Liver (tissue), 9 donors: ENCODE data around the gene COPS9. TPM values are rescaled to one million over a fixed set of nuclear protein-coding genes. Genes with fewer than 3 reads are reported as not detected.
A peak's percentile ranks its signal among the peaks of the same experiment; 100 is the strongest.

Experiments
- DNase-seq: peaks from one replicate; pipeline ENCODE4 v3.0.0-alpha.2; 2017; ENCODE audit warnings: low spot score
- H3K27ac ChIP-seq, 2 donors: one replicate each; pipeline ENCODE4 v1.7.0; 2013; ENCODE audit warnings: inconsistent platforms in 2 of 2, low read length in 2 of 2, control low read depth in 1 of 2, low read depth in 1 of 2, mild to moderate bottlenecking in 1 of 2
- H3K27me3 ChIP-seq, 4 donors: one replicate each; pipeline versions ENCODE4 v1.6.1 to v1.7.0; 2013; ENCODE audit warnings: low read length in 3 of 4, inconsistent platforms in 1 of 4, mild to moderate bottlenecking in 1 of 4, moderate library complexity in 1 of 4; ENCODE audit not compliant: control insufficient read depth in 4 of 4, insufficient read depth in 4 of 4
- H3K36me3 ChIP-seq, 4 donors: one replicate each; pipeline versions ENCODE4 v1.6.1 to v1.7.0; 2013; ENCODE audit warnings: low read length in 3 of 4, mild to moderate bottlenecking in 3 of 4, low read depth in 1 of 4, moderate library complexity in 1 of 4; ENCODE audit not compliant: control insufficient read depth in 4 of 4, insufficient read depth in 3 of 4
- H3K4me1 ChIP-seq, 4 donors: one replicate each; pipeline versions ENCODE4 v1.6.1 to v1.7.0; 2013; ENCODE audit warnings: low read length in 3 of 4, mild to moderate bottlenecking in 3 of 4, moderate library complexity in 1 of 4; ENCODE audit not compliant: control insufficient read depth in 4 of 4, insufficient read depth in 4 of 4
- H3K4me3 ChIP-seq, 3 donors: one replicate each; pipeline versions ENCODE4 v1.6.1 to v1.7.0; 2013; ENCODE audit warnings: low read length in 3 of 3, control low read depth in 1 of 3, low read depth in 1 of 3, mild to moderate bottlenecking in 1 of 3
- H3K9ac ChIP-seq, 2 donors: one replicate each; pipeline ENCODE4 v1.7.0; 2013; ENCODE audit warnings: low read length in 2 of 2, mild to moderate bottlenecking in 2 of 2, moderate library complexity in 2 of 2, control low read depth in 1 of 2, low read depth in 1 of 2
- H3K9me3 ChIP-seq, 4 donors: one replicate each; pipeline versions ENCODE4 v1.6.1 to v1.7.0; 2013; ENCODE audit warnings: low read length in 3 of 4; ENCODE audit not compliant: control insufficient read depth in 4 of 4
- EGR1 ChIP-seq, 2 donors: IDR thresholded peaks; 2 replicates each; pipeline ENCODE4 v1.6.1; 2016 to 2018; ENCODE audit warnings: antibody characterized with exemption in 2 of 2, low read depth in 2 of 2
- FOXA1 ChIP-seq: IDR thresholded peaks from 2 replicates; pipeline ENCODE4 v1.6.1; 2016; ENCODE audit warnings: antibody characterized with exemption
- FOXA2 ChIP-seq: IDR thresholded peaks from 2 replicates; pipeline ENCODE4 v1.6.1; 2016; ENCODE audit warnings: antibody characterized with exemption
- HNF4A ChIP-seq, 2 donors: conservative IDR thresholded peaks; 2 replicates each; pipeline ENCODE4 v1.6.1; 2016; ENCODE audit warnings: antibody characterized with exemption in 2 of 2, mild to moderate bottlenecking in 2 of 2
- JUND ChIP-seq, 2 donors: IDR thresholded peaks; 2 replicates each; pipeline ENCODE4 v1.6.1; 2016; ENCODE audit warnings: antibody characterized with exemption in 2 of 2
- RAD21 ChIP-seq, 2 donors: IDR thresholded peaks; 2 replicates each; pipeline ENCODE4 v1.6.1; 2016; ENCODE audit warnings: antibody characterized with exemption in 2 of 2, mild to moderate bottlenecking in 2 of 2
- RXRA ChIP-seq, 2 donors: IDR thresholded peaks; 2 replicates each; pipeline ENCODE4 v1.6.1; 2017 to 2018; ENCODE audit warnings: antibody characterized with exemption in 2 of 2, mild to moderate bottlenecking in 1 of 2
- SP1 ChIP-seq: IDR thresholded peaks from 2 replicates; pipeline ENCODE4 v1.6.1; 2018; ENCODE audit warnings: antibody characterized with exemption, mild to moderate bottlenecking
- TAF1 ChIP-seq: conservative IDR thresholded peaks from 2 replicates; pipeline ENCODE4 v1.6.1; 2016; ENCODE audit warnings: antibody characterized with exemption, mild to moderate bottlenecking
- WGBS: extraction: QIAGEN DNeasy Blood & Tissue Kit; methylation state at CpG from one replicate; pipeline ENCODE4 v1.1.7; 2013; 5-methylcytosine and 5-hydroxymethylcytosine counted together
- polyA plus RNA-seq, 2 donors: library from polyadenylated mRNA; stranded (reverse) in 1 of 2; unstranded in 1 of 2; fragments of 200-250 nt in 1 of 2; fragments of >200 nt in 1 of 2; fragmentation: Nextera tagmentation in 1 of 2; extraction: Ambion mirVana in 1 of 2; gene quantifications; one replicate each; pipeline versions ENCODE4 v1.2.1 to v1.2.3, GENCODE V29; 2013 to 2015
- total RNA-seq, 2 donors: library from RNA; depleted of rRNA; stranded (reverse); fragments of >200 nt; gene quantifications; one replicate each; pipeline ENCODE4 v1.2.3, GENCODE V29; 2014
- TF ChIP-seq, protein P1 (sequence below): IDR thresholded peaks from 2 replicates; pipeline ENCODE4 v1.6.1; 2016; ENCODE audit warnings: antibody characterized with exemption, mild to moderate bottlenecking
- TF ChIP-seq, protein P2 (sequence below): IDR thresholded peaks from 2 replicates; pipeline ENCODE4 v1.6.1; 2016; ENCODE audit warnings: antibody characterized with exemption
- TF ChIP-seq, protein P3 (sequence below): fragments of 150-350 bp; IDR thresholded peaks from 2 replicates; pipeline ENCODE4 v1.5.1; 2017; ENCODE audit warnings: improper control_type of control experiment, low read depth, low read length; ENCODE audit not compliant: missing input control
- TF ChIP-seq, protein P4 (sequence below): IDR thresholded peaks from 2 replicates; pipeline ENCODE4 v1.6.1; 2016; ENCODE audit warnings: antibody characterized with exemption
- donor health status: healthy.
- donor health status: healthy.
- donor health status: healthy.
- donor health status: healthy.
- donor health status: healthy.

The COPS9 gene
- total and polyA plus RNA-seq, 4 donors: 12.9 to 138 (median 79.6) TPM

DNA sequence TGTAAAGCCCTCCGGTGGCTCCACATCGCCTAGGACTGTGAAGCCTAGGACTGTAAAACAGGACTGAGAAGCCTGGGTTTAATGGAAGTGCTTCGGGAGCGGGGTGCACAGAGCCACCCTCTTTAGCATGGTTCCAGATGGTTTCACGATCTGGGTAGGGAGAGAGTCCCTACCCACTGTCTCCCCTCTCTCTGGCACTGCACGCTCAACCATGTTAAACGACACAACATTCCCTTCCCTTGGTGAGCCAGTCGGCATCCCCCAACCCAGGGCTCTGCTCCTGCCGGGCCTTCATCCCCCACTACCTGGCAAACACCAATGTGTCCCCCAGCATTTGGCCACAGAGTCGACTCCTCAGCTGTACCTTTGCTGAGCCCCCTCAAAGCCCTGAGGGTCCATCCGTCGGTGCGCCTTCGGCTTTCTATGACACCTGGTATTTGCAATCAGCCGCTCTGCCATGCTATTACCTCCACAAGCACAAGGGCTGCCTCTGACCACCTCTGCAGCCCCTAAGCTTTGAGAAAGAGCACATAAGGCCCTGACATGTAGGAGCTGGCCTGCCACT, 1.1 kb downstream of the COPS9 start:
- DNase-seq: no peak
- 87% methylated on average over 15 of the region's 15 CpGs for WGBS
- Histone ChIP-seq H3K9me3 (no peaks in the 10 kb centered on the region), H3K9ac (peak overlapping the region; percentile 42 to 80), H3K4me1 (peaks cover 9 to 22% (median 17%) of the 10 kb centered on the region in 4 donors), H3K4me3 (peak overlapping the region; percentile 81 to 97 (median 84)), H3K36me3 (peaks cover 0 to 33% (median 21%) of the 10 kb centered on the region in 4 donors), H3K27me3 (no peaks in the 10 kb centered on the region), H3K27ac (no peak overlapping the region)
- TF ChIP-seq RAD21 (IDR thresholded peaks at IDR 0.05): no peak
- TF ChIP-seq, protein P1, sequence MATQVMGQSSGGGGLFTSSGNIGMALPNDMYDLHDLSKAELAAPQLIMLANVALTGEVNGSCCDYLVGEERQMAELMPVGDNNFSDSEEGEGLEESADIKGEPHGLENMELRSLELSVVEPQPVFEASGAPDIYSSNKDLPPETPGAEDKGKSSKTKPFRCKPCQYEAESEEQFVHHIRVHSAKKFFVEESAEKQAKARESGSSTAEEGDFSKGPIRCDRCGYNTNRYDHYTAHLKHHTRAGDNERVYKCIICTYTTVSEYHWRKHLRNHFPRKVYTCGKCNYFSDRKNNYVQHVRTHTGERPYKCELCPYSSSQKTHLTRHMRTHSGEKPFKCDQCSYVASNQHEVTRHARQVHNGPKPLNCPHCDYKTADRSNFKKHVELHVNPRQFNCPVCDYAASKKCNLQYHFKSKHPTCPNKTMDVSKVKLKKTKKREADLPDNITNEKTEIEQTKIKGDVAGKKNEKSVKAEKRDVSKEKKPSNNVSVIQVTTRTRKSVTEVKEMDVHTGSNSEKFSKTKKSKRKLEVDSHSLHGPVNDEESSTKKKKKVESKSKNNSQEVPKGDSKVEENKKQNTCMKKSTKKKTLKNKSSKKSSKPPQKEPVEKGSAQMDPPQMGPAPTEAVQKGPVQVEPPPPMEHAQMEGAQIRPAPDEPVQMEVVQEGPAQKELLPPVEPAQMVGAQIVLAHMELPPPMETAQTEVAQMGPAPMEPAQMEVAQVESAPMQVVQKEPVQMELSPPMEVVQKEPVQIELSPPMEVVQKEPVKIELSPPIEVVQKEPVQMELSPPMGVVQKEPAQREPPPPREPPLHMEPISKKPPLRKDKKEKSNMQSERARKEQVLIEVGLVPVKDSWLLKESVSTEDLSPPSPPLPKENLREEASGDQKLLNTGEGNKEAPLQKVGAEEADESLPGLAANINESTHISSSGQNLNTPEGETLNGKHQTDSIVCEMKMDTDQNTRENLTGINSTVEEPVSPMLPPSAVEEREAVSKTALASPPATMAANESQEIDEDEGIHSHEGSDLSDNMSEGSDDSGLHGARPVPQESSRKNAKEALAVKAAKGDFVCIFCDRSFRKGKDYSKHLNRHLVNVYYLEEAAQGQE: no peak
- TF ChIP-seq SP1: no peak
- TF ChIP-seq, protein P2, sequence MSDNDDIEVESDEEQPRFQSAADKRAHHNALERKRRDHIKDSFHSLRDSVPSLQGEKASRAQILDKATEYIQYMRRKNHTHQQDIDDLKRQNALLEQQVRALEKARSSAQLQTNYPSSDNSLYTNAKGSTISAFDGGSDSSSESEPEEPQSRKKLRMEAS: no peak
- TF ChIP-seq, protein P3, sequence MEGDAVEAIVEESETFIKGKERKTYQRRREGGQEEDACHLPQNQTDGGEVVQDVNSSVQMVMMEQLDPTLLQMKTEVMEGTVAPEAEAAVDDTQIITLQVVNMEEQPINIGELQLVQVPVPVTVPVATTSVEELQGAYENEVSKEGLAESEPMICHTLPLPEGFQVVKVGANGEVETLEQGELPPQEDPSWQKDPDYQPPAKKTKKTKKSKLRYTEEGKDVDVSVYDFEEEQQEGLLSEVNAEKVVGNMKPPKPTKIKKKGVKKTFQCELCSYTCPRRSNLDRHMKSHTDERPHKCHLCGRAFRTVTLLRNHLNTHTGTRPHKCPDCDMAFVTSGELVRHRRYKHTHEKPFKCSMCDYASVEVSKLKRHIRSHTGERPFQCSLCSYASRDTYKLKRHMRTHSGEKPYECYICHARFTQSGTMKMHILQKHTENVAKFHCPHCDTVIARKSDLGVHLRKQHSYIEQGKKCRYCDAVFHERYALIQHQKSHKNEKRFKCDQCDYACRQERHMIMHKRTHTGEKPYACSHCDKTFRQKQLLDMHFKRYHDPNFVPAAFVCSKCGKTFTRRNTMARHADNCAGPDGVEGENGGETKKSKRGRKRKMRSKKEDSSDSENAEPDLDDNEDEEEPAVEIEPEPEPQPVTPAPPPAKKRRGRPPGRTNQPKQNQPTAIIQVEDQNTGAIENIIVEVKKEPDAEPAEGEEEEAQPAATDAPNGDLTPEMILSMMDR: no peak
- TF ChIP-seq, protein P4, sequence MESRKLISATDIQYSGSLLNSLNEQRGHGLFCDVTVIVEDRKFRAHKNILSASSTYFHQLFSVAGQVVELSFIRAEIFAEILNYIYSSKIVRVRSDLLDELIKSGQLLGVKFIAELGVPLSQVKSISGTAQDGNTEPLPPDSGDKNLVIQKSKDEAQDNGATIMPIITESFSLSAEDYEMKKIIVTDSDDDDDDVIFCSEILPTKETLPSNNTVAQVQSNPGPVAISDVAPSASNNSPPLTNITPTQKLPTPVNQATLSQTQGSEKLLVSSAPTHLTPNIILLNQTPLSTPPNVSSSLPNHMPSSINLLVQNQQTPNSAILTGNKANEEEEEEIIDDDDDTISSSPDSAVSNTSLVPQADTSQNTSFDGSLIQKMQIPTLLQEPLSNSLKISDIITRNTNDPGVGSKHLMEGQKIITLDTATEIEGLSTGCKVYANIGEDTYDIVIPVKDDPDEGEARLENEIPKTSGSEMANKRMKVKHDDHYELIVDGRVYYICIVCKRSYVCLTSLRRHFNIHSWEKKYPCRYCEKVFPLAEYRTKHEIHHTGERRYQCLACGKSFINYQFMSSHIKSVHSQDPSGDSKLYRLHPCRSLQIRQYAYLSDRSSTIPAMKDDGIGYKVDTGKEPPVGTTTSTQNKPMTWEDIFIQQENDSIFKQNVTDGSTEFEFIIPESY: no peak
- no peak for TF ChIP-seq FOXA1
- no peak for TF ChIP-seq EGR1 (IDR thresholded peaks at IDR 0.05; ENCODE audit: low read depth in 2 of 2)
- no peak for TF ChIP-seq TAF1
- no peak for TF ChIP-seq FOXA2
- no peak for TF ChIP-seq HNF4A (conservative IDR thresholded peaks at IDR 0.05)
- TF ChIP-seq RXRA (IDR thresholded peaks at IDR 0.05): no peak
- TF ChIP-seq JUND (IDR thresholded peaks at IDR 0.05): no peak

DNA sequence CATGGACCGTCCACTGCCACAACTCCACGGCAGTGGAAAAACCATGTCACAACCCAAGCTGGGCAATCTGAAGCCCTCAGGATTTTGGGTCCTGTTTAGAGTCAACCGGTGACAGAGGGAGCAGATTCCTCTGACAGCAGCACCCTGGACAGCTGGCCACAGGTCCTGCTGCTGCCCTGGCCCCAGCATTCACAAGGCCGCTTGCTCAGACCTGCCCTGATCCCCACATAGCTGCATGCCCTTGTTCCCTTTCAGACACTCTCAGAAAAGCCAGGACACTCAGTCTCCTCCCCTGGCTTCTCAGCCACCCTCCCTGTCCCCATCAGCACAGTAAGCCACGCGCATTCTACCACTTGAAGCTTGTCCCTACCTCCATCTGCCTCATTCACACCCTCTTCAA, 1.6 kb downstream of the COPS9 start:
- 95% methylated on average over 6 of the region's 6 CpGs for WGBS
- Histone ChIP-seq H3K9ac (no peak overlapping the region), H3K27ac (no peak overlapping the region), H3K27me3 (no peaks in the 10 kb centered on the region), H3K4me1 (peaks cover 9 to 22% (median 17%) of the 10 kb centered on the region in 4 donors), H3K9me3 (no peaks in the 10 kb centered on the region), H3K4me3 (no peak overlapping the region), H3K36me3 (peaks cover 5 to 39% (median 24%) of the 10 kb centered on the region in 4 donors)
- no peak for TF ChIP-seq FOXA2
- DNase-seq: no peak
